Mucosa of descending colon (tissue), 3 donors: ENCODE data around the gene UNCX. TPM values are rescaled to one million over a fixed set of nuclear protein-coding genes. Genes with fewer than 3 reads are reported as not detected.

Experiments used
- ATAC-seq: fragments of 200-7000 bp; cut with Tn5 transposase; one replicate; pipeline ENCODE4 v1.9.1; 2020; ENCODE audit warnings: mild to moderate bottlenecking, moderate library complexity
- DNase-seq, 3 donors: peaks; one replicate each; pipeline ENCODE4 v3.0.0-alpha.2; 2020
- H3K36me3 ChIP-seq: fragments of 200-600 bp; one replicate; pipeline ENCODE4 v1.8.0; 2021; ENCODE audit warnings: low read depth, mild to moderate bottlenecking
- H3K4me1 ChIP-seq: fragments of 200-600 bp; one replicate; pipeline ENCODE4 v1.8.0; 2021; ENCODE audit warnings: low read depth, mild to moderate bottlenecking
- H3K4me3 ChIP-seq: fragments of 200-600 bp; one replicate; pipeline ENCODE4 v1.8.0; 2021; ENCODE audit warnings: mild to moderate bottlenecking
- H3K9me3 ChIP-seq: fragments of 200-600 bp; one replicate; pipeline ENCODE4 v1.8.0; 2021; ENCODE audit warnings: mild to moderate bottlenecking
- intact Hi-C, 2 donors: fragments of 100-400 bp; cut with DNase I in 1 of 2; cut with micrococcal nuclease in 1 of 2; formaldehyde crosslinking; loops; one replicate each; pipeline versions ENCODE4 v1.11.0 to v1.11.1; 2022; cut with DNase I, micrococcal nuclease
- total RNA-seq, 3 donors: library from RNA; stranded (reverse); fragmentation: NEBNext Ultra II Directional in 2 of 3; extraction: Animal tissue kit (Norgen Biotek cat#: 25700) in 2 of 3; gene quantifications; one replicate each; pipeline versions ENCODE4 v1.2.1 to v1.2.4, GENCODE V29; 2021 to 2023
- TF ChIP-seq, protein P1 (sequence below): fragments of 200-600 bp; IDR thresholded peaks from one replicate; pipeline ENCODE4 v1.8.0; 2022; ENCODE audit warnings: antibody characterized with exemption, mild to moderate bottlenecking
- donor health status: DM: no; HTN: no; CAD: no; lungs with moderate emphysema.
- donor health status: DM: no; HTN: no; CAD: no.
- donor health status: DM: no; HTN: yes; CAD: no.

The UNCX gene
- total RNA-seq, 3 donors from 2014 or later: not detected

DNA sequence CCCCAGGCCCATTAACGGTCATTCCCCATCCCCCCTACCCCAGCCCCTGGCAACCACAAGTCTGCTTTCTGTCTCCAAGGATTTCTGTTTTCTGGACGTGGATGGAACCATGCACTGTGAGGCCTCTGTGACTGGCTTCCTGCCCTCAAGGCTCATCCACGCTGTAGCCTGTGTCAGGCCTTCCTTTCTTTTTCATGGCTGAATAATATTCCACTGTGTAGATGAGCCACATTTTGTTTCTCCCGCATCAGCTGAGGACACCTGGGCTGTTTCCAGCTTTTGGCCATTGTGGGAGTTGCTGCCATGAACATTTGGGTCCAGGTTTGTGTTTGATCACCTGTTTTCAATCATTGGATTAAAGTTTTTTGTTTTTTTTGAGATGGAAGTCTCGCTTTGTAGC, 50.0 kb downstream of the UNCX start:
- no peak overlapping the region for H3K4me3 ChIP-seq
- H3K9me3 ChIP-seq: no peaks in the 10 kb centered on the region
- no peaks in the 10 kb centered on the region for H3K36me3 ChIP-seq
- intact Hi-C loops: no loop called here
- ATAC-seq: no peak
- no peak for DNase-seq
- no peaks in the 10 kb centered on the region for H3K4me1 ChIP-seq
- TF ChIP-seq, protein P1, sequence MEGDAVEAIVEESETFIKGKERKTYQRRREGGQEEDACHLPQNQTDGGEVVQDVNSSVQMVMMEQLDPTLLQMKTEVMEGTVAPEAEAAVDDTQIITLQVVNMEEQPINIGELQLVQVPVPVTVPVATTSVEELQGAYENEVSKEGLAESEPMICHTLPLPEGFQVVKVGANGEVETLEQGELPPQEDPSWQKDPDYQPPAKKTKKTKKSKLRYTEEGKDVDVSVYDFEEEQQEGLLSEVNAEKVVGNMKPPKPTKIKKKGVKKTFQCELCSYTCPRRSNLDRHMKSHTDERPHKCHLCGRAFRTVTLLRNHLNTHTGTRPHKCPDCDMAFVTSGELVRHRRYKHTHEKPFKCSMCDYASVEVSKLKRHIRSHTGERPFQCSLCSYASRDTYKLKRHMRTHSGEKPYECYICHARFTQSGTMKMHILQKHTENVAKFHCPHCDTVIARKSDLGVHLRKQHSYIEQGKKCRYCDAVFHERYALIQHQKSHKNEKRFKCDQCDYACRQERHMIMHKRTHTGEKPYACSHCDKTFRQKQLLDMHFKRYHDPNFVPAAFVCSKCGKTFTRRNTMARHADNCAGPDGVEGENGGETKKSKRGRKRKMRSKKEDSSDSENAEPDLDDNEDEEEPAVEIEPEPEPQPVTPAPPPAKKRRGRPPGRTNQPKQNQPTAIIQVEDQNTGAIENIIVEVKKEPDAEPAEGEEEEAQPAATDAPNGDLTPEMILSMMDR: no peak

DNA sequence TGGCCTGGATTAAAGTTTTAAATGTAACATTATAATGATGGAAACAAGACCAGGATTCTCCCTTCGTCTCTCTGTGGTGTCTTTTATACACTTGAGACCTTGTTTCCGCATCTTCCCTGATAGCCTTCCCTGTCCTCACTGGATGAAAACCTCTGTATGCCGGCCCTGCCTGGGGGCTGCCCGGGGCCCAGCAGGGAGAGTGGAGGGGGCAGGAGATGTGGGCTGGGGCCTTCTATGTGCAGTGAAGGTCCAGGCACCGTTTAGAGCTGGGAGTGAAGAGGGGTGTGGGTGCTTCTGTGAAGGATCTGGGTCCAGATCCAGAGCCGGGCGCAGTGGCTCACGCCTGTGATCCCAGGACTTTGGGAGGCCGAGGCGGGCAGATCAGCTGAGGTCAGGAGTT, 50.7 kb downstream of the UNCX start:
- H3K9me3 ChIP-seq: no peaks in the 10 kb centered on the region
- intact Hi-C loops: no loop called here

DNA sequence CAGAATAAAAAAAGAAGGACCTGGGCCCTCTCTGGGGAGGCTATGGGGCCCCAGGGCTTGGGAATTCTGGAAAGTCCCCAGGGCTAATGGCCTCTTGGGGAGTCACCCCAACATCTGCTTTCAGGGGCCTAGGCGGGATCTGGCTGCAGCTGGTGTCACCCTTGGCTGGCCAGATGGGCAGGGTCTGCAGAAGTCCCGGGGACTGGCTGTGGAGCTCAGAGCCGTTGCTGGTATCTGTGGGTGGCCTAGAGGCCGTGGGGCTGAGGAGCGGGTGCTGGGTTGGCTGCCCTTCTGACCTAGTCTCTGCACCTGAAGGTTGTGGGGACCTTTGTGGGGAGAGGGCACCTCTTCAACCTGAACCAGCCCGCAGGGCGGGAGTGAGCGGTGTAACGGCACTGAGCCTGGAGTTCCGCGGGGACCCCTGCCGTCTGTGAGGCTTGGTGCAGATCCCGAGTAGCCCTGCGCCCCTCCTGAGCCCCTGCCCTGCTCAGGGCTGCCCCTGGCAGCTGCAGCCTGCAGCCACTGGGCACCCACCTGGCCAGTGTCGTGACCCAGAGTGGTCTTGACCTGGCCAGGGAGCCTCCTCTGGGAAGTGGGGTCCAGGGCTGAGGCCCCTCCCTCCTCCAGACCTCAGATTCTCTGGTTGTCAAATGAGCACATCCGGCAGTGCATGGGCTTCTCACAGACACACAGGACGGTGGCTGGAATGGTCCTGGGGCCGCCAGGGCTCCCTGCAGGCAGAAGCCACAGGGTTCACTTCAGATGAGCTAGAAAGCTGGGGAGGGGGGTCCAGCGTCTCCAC, 51.5 kb downstream of the UNCX start:
- TF ChIP-seq, protein P1: no peak
- Histone ChIP-seq H3K4me1 (no peaks in the 10 kb centered on the region), H3K9me3 (no peaks in the 10 kb centered on the region), H3K4me3 (no peak overlapping the region), H3K36me3 (no peaks in the 10 kb centered on the region)
- DNase-seq (peak in 1 of 3 donors; percentile 8), ATAC-seq (no peak)
- intact Hi-C loops: no loop called here

More for the DNA sequence above, 50.7 kb downstream of the UNCX start:
- no peaks in the 10 kb centered on the region for H3K4me1 ChIP-seq
- no peaks in the 10 kb centered on the region for H3K36me3 ChIP-seq
- ATAC-seq (no peak), DNase-seq (no peak)
- TF ChIP-seq, protein P1: no peak
- no peak overlapping the region for H3K4me3 ChIP-seq

DNA sequence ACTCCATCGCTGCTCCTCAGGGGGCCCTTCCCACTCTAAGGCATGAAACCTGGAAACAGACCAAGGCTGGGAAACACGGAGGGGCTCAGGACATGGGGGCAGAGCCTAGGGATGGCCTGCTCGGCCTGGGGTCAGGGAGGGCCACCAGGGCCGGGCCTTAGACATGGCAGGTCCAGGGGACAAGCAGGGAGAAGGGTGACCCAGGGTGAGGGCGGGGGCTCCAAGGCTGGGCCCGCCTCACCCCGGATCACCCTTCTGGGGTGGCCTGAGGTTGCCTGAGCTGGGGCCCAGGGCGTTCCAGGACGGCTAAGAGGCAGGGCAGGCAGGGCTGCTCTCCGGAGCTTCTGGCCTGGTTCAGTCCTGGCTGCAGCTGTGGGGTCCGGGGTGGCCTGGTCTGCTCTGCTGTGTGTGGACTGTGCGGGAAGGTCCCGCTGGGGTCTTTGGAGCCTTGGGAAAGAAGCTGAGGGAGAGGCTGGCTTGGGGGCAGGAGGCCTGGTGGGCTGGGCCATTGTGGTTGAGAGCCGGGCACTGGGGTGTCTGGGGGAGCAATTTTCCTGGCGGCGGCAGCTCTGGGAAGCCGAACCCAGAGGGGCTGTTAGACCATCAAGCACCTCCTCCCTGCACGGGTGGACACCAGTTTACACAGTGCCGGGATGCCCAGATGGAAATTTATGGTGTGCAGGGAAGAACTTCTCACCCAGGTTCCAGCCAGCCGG, 52.2 kb downstream of the UNCX start:
- intact Hi-C loops: no loop called here
- ATAC-seq (no peak), DNase-seq (peak in 1 of 3 donors; percentile 2)
- no peaks in the 10 kb centered on the region for H3K9me3 ChIP-seq
- no peak overlapping the region for H3K4me3 ChIP-seq
- no peaks in the 10 kb centered on the region for H3K4me1 ChIP-seq
- H3K36me3 ChIP-seq: no peaks in the 10 kb centered on the region
- TF ChIP-seq, protein P1: no peak

DNA sequence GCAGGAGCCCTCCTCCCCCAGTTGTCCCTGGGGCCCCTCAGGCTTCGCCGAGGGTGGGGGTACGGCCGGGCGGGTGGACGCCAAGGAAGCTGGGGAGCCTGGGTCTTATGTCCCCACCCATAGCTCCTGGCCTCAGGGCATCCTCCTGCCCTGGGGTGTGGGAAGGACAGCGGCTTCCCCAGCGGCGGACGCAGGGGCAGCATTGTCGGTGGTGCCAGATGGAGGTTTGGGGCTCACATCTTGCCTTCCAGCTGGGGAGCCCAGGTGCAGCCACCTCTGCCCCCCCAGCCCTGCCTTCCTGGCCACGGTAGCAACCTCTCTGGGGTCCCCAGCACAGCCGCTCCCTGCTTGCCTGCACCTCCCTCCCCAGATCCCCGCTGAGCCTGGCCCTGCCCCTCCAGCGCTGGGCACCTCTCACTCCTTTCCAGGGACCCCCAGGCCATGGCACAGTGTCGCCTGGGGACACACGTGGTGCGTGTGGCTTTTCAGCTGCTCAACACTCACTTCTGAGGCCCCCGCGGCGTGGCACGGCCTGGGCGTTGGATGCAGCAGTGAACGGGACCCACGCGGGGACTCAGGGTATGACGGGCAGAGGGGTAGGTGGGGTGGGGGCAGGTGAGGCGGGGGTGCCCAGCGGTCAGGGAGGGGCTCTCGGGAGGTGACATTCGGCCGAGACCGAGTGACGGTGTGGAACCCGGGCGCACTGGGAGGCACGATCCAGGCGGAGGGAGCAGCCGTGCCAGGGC, 53.1 kb downstream of the UNCX start:
- peak in 2 of 3 donors; percentile 12 to 39 for DNase-seq
- Histone ChIP-seq H3K4me3 (no peak overlapping the region), H3K36me3 (no peaks in the 10 kb centered on the region), H3K9me3 (no peaks in the 10 kb centered on the region), H3K4me1 (no peaks in the 10 kb centered on the region)
- no peak for ATAC-seq
- TF ChIP-seq, protein P1: no peak
- intact Hi-C loops: no loop called here

Other genes with a start within 250 kb of the UNCX start
- gene CYP2W1, start 249.7 kb upstream of the UNCX start, total RNA-seq: 1 to 10 TPM in 2 of 3 donors, under 1 TPM in 1; 0.47 to 2.3 (median 2.1) TPM
- gene GPR146, start 188.3 kb upstream of the UNCX start, total RNA-seq: 10 to 100 TPM in 1 of 3 donors, 1 to 10 TPM in 2; 3.5 to 13.0 (median 5.7) TPM
- 10 to 100 TPM in 1 of 3 donors, 1 to 10 TPM in 2; 7.9 to 14.7 (median 9.8) TPM for gene GPER1, start 144.8 kb upstream of the UNCX start, total RNA-seq
- gene ZFAND2A, start 72.7 kb upstream of the UNCX start, total RNA-seq: 10 to 100 TPM; 39.3 to 49.9 (median 45.3) TPM
- 10 to 100 TPM; 59.9 to 96.2 (median 94.5) TPM for gene MICALL2, start 226.6 kb downstream of the UNCX start, total RNA-seq